ENCODE results near the gene SULT1E1. TPM values are rescaled to one million over a fixed set of nuclear protein-coding genes. Genes with fewer than 3 reads are reported as not detected.

The SULT1E1 gene
- total and polyA plus RNA-seq, 2 of the 8 experiments (the other 6 are each of a cell fraction or from before 2014, with no cell fraction given) = not detected

GRCh38 chr4:69843301-69843700, 16.6 kb downstream of the SULT1E1 start (continued):
- TF ChIP-seq RAD21 (IDR thresholded peaks at IDR 0.05 in 1 of 2, conservative IDR thresholded peaks at IDR 0.05 in 1 of 2; ENCODE audit: low read depth in 2 of 2, low read length in 2 of 2) = no peak
- no peak for TF ChIP-seq SIRT6 (IDR thresholded peaks at IDR 0.05; ENCODE audit: low read length)
- TF ChIP-seq JUN (IDR thresholded peaks at IDR 0.05; ENCODE audit: low read depth, low read length) = no peak
- TF ChIP-seq MAFK (IDR thresholded peaks at IDR 0.05; ENCODE audit: low read depth, low read length) = no peak
- no peak for TF ChIP-seq KDM1A (IDR thresholded peaks at IDR 0.05; ENCODE audit: borderline replicate concordance, low read length)
- no peak for TF ChIP-seq CBX8 (IDR thresholded peaks at IDR 0.05; ENCODE audit: borderline replicate concordance, low read depth, low read length)
- no peak for TF ChIP-seq ZNF274 (IDR thresholded peaks at IDR 0.05; ENCODE audit: borderline replicate concordance, extremely low read depth, low read length)
- no peak for TF ChIP-seq ATF3 (IDR thresholded peaks at IDR 0.05; ENCODE audit: insufficient read depth, low read depth, low read length)
